EH (cell line): ENCODE data around the gene GBX2.

Experiments
- DNase-seq: peaks from one replicate; pipeline ENCODE4 v3.0.0-alpha.2; 2015; ENCODE audit warnings: low read depth

GBX2 gene

DNA sequence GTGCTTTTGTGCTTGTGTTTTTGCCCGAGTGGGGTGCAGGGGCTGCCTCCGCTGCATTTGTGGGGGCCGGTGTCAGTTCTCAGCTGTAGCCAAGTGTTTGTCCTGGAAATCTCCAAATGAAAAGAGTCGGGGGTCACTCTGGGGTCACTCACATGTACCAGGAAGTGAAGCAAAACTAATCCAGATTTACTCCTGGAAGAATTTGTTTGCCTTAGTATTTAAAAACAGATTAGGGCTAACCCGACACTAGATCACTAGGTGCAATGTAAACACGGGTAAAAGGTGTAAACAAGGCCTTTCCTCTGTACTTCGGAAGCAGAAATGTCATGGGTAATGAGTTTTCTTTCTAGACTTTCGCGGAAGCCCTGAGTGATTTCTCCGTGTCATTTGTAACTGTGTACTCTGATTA lies 50.3 kb downstream of the GBX2 start:
- no peak for DNase-seq

DNA sequence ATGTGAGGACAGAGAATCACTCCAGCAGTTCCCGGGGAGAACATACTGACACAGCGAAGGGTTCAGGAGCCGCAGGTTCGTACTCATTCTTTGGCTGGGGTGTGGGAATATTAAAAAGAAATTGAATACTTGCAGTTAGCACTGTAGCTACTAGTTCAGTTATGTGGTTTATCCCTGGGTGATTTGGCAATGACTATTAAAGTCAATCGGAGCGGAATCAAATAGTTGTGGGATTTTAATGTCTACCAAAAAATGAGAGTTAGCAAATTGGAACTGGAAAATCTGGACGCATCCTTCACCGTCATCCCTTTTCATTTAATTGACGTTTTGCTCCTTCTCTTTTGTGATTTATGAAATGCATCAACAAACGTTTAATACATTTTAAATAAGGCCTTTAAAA lies 50.8 kb downstream of the GBX2 start:
- no peak for DNase-seq
